Measurements from ENCODE around the gene LRTM2.

DNA sequence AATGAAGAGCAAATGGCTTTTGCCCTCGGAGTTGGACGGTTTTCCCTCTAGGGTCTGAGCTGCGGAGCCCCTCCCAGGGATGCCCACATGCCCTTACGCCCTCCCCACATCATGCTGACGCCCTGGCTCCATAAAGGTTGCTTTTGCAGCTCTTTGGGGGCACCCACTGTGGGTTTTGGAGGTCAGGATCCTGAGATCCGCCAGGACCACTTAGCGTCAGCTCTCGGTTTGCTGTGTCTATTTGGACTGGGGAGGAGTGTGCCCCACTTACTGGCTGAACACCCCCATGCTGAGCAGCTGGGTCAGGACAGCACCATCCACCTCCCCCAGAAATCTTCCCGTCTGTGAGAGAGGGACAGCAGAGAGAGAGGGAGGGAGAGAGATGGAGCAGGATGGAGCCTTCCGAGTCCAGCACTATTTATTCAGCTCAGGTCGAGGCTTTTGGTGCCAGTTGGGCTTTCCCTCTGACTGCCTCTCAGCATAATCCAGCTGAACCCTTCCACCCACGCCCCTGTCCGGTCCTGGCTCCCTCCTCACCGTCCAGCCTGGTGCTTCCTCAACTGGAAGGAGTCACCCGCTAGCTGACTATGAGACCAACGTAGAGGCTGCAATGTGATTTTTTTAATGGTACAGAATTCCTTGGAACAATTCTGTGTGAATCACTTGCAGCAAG, 18.9 kb upstream of the LRTM2 start:
- TF ChIP-seq, protein P1, sequence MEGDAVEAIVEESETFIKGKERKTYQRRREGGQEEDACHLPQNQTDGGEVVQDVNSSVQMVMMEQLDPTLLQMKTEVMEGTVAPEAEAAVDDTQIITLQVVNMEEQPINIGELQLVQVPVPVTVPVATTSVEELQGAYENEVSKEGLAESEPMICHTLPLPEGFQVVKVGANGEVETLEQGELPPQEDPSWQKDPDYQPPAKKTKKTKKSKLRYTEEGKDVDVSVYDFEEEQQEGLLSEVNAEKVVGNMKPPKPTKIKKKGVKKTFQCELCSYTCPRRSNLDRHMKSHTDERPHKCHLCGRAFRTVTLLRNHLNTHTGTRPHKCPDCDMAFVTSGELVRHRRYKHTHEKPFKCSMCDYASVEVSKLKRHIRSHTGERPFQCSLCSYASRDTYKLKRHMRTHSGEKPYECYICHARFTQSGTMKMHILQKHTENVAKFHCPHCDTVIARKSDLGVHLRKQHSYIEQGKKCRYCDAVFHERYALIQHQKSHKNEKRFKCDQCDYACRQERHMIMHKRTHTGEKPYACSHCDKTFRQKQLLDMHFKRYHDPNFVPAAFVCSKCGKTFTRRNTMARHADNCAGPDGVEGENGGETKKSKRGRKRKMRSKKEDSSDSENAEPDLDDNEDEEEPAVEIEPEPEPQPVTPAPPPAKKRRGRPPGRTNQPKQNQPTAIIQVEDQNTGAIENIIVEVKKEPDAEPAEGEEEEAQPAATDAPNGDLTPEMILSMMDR (IDR thresholded peaks at IDR 0.05): no peak
- TF ChIP-seq POLR2A (IDR thresholded peaks at IDR 0.05): no peak
